Tibial nerve (tissue), 4 donors: ENCODE results near the gene CLDN19.

Source experiments
- EP300 ChIP-seq, 2 donors: sonication (generic); formaldehyde crosslinking; IDR thresholded peaks; one replicate each; pipeline ENCODE4 v1.6.1; 2017; ENCODE audit warnings: antibody characterized with exemption in 2 of 2, mild to moderate bottlenecking in 1 of 2
- POLR2A ChIP-seq, 2 donors: fragments of 450-650 bp; IDR thresholded peaks; one replicate each; pipeline ENCODE4 v1.6.1; 2017; ENCODE audit warnings: antibody characterized with exemption in 2 of 2, mild to moderate bottlenecking in 2 of 2, moderate library complexity in 2 of 2
- TF ChIP-seq, protein P1 (sequence below), 5 experiments: fragments of 200-600 bp in 3 of 5; fragments of 450-650 bp in 2 of 5; sonication (generic) in 3 of 5; IDR thresholded peaks; one replicate each; pipeline ENCODE4 v1.5.1; 2016 to 2019; ENCODE audit warnings: antibody characterized with exemption in 5 of 5, mild to moderate bottlenecking in 3 of 5, moderate library complexity in 2 of 5

- TF ChIP-seq, protein P1, sequence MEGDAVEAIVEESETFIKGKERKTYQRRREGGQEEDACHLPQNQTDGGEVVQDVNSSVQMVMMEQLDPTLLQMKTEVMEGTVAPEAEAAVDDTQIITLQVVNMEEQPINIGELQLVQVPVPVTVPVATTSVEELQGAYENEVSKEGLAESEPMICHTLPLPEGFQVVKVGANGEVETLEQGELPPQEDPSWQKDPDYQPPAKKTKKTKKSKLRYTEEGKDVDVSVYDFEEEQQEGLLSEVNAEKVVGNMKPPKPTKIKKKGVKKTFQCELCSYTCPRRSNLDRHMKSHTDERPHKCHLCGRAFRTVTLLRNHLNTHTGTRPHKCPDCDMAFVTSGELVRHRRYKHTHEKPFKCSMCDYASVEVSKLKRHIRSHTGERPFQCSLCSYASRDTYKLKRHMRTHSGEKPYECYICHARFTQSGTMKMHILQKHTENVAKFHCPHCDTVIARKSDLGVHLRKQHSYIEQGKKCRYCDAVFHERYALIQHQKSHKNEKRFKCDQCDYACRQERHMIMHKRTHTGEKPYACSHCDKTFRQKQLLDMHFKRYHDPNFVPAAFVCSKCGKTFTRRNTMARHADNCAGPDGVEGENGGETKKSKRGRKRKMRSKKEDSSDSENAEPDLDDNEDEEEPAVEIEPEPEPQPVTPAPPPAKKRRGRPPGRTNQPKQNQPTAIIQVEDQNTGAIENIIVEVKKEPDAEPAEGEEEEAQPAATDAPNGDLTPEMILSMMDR (IDR thresholded peaks at IDR 0.05): no peak
- TF ChIP-seq POLR2A (IDR thresholded peaks at IDR 0.05): peak in 1 of 2 donors; percentile 47
- peak; percentile 32 to 69 for TF ChIP-seq EP300 (IDR thresholded peaks at IDR 0.05)
Observed at GRCh38 chr1:42739753-42740700, at the start of gene CLDN19.
